ENCODE data around the gene PTPRO. TPM values are rescaled to one million over a fixed set of nuclear protein-coding genes. Genes with fewer than 3 reads are reported as not detected.

The PTPRO gene
- polyA plus RNA-seq, 1 of the 3 experiments (the other 2 are of a cell fraction): 1.4 TPM

DNA sequence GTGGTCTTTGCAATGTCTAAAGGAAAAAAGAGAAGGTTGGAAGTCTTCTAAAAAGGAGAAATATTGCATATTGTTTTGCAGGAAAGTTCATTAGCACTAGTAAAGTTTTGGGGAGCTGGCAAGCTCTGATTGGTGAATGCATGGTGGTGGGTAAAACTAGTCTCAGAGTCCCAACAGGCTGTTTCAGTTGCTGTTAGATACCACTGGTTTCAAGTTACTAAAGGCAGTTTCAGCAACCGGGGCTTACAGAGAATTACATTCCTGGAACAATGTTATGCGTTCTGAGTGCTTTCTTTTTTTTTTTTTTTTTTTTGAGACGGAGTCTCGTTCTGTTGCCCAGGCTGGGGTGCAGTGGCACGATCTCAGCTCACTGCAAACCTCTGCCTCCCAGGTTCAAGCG, 258.7 kb downstream of the PTPRO start (continued):
- TF ChIP-seq, protein P1, sequence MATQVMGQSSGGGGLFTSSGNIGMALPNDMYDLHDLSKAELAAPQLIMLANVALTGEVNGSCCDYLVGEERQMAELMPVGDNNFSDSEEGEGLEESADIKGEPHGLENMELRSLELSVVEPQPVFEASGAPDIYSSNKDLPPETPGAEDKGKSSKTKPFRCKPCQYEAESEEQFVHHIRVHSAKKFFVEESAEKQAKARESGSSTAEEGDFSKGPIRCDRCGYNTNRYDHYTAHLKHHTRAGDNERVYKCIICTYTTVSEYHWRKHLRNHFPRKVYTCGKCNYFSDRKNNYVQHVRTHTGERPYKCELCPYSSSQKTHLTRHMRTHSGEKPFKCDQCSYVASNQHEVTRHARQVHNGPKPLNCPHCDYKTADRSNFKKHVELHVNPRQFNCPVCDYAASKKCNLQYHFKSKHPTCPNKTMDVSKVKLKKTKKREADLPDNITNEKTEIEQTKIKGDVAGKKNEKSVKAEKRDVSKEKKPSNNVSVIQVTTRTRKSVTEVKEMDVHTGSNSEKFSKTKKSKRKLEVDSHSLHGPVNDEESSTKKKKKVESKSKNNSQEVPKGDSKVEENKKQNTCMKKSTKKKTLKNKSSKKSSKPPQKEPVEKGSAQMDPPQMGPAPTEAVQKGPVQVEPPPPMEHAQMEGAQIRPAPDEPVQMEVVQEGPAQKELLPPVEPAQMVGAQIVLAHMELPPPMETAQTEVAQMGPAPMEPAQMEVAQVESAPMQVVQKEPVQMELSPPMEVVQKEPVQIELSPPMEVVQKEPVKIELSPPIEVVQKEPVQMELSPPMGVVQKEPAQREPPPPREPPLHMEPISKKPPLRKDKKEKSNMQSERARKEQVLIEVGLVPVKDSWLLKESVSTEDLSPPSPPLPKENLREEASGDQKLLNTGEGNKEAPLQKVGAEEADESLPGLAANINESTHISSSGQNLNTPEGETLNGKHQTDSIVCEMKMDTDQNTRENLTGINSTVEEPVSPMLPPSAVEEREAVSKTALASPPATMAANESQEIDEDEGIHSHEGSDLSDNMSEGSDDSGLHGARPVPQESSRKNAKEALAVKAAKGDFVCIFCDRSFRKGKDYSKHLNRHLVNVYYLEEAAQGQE (IDR thresholded peaks at IDR 0.05; ENCODE audit: low read depth, low read length): no peak

DNA sequence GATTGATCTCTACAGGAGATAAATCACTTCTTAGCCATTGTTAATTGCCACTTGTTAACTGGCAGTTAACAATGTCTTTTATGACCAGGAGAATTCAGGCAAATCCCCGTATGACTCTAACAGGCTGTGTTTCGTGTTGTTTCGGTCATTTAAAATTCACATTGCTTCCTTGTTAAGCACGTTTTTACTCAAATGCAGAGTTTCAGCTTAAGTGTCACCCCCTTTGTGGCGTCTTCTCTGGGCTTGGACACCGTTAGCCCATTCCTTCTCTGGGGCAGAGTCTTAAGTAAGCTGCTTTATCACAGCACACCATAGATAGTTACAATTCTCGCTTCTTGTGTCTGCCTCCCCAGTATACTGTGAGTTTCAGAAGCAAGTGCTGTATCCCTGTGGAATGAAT, 261.5 kb downstream of the PTPRO start:
- H3K4me2 ChIP-seq: no peak overlapping the region
- H3K9me2 ChIP-seq: no peaks in the 10 kb centered on the region
- no peaks in the 10 kb centered on the region for H3K9me3 ChIP-seq
- CTCF ChIA-PET: interaction anchor here (1.0 to 3.7 kb wide), 8 partner anchors 11 to 353 kb away, joined by 3 to 25 read pairs (median 5); no protein-coding TSS in a partner anchor
- H3K4me1 ChIP-seq (ENCODE audit: control insufficient read depth in 1 of 2, insufficient read depth in 2 of 2, low read depth in 1 of 2, low read length in 1 of 2): no peaks in the 10 kb centered on the region
- no peaks in the 10 kb centered on the region for H3K79me2 ChIP-seq (ENCODE audit: insufficient read depth)
- no peaks in the 10 kb centered on the region for H3K36me3 ChIP-seq (replicated peaks in 1 of 2; ENCODE audit: control insufficient read depth in 1 of 2, insufficient read depth in 2 of 2, low read length in 1 of 2)
- no peaks in the 10 kb centered on the region for H4K20me1 ChIP-seq (ENCODE audit: insufficient read depth)
- POLR2A ChIA-PET: no interaction called here
- H3F3A ChIP-seq (replicated peaks; ENCODE audit: insufficient read depth): no peaks in the 10 kb centered on the region
- no peak overlapping the region for H3K27ac ChIP-seq (ENCODE audit: low read depth in 2 of 2, low read length in 1 of 2)
- no peak overlapping the region for H3K4me3 ChIP-seq (ENCODE audit: low read depth in 2 of 2, low read length in 1 of 2)
- no peak overlapping the region for H3K9ac ChIP-seq
- TF ChIP-seq, protein P2, sequence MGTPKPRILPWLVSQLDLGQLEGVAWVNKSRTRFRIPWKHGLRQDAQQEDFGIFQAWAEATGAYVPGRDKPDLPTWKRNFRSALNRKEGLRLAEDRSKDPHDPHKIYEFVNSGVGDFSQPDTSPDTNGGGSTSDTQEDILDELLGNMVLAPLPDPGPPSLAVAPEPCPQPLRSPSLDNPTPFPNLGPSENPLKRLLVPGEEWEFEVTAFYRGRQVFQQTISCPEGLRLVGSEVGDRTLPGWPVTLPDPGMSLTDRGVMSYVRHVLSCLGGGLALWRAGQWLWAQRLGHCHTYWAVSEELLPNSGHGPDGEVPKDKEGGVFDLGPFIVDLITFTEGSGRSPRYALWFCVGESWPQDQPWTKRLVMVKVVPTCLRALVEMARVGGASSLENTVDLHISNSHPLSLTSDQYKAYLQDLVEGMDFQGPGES (IDR thresholded peaks at IDR 0.05; ENCODE audit: low read depth, low read length): no peak
- TF ChIP-seq, protein P3, sequence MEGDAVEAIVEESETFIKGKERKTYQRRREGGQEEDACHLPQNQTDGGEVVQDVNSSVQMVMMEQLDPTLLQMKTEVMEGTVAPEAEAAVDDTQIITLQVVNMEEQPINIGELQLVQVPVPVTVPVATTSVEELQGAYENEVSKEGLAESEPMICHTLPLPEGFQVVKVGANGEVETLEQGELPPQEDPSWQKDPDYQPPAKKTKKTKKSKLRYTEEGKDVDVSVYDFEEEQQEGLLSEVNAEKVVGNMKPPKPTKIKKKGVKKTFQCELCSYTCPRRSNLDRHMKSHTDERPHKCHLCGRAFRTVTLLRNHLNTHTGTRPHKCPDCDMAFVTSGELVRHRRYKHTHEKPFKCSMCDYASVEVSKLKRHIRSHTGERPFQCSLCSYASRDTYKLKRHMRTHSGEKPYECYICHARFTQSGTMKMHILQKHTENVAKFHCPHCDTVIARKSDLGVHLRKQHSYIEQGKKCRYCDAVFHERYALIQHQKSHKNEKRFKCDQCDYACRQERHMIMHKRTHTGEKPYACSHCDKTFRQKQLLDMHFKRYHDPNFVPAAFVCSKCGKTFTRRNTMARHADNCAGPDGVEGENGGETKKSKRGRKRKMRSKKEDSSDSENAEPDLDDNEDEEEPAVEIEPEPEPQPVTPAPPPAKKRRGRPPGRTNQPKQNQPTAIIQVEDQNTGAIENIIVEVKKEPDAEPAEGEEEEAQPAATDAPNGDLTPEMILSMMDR (IDR thresholded peaks at IDR 0.05): no peak
- TF ChIP-seq POLR2AphosphoS5 (IDR thresholded peaks at IDR 0.05; ENCODE audit: low read depth, low read length) (no peak), SIN3A (IDR thresholded peaks at IDR 0.05; ENCODE audit: borderline replicate concordance, low read depth, low read length) (no peak), CHD2 (IDR thresholded peaks at IDR 0.05; ENCODE audit: low read length, partially characterized antibody) (no peak), ELF1 (IDR thresholded peaks at IDR 0.05) (no peak), SMC3 (IDR thresholded peaks at IDR 0.05; ENCODE audit: low read depth, low read length) (no peak), RXRA (IDR thresholded peaks at IDR 0.05; ENCODE audit: borderline replicate concordance, low read depth) (no peak)
- H3K27me3 ChIP-seq (ENCODE audit: insufficient read depth): no peaks in the 10 kb centered on the region
- no peak overlapping the region for H2AFZ ChIP-seq (ENCODE audit: low read depth)
- DNase-seq: no peak
- WGBS (ENCODE audit: low lambda C conversion rate): 75% methylated on average over 7 of the region's 7 CpGs

Measured in SK-N-SH (cell line).